ENCODE measurements around the gene SART1.

SART1 gene

GRCh38 chr11:65978391-65979238 is 17.1 kb downstream of the SART1 start:
- DNase-seq (ENCODE audit: low read depth), result no peak
- TF ChIP-seq CTCF (IDR thresholded peaks at IDR 0.05; ENCODE audit: control insufficient read depth, insufficient read depth, low read depth, low read length, missing control alignments), result no peak
- no peak overlapping the region for H3K4me3 ChIP-seq (ENCODE audit: control insufficient read depth, low read depth, low read length)

GRCh38 chr11:65979261-65979759 is 17.8 kb downstream of the SART1 start:
- no peak for DNase-seq (ENCODE audit: low read depth)
- no peak for TF ChIP-seq CTCF (IDR thresholded peaks at IDR 0.05; ENCODE audit: control insufficient read depth, insufficient read depth, low read depth, low read length, missing control alignments)
- no peak overlapping the region for H3K4me3 ChIP-seq (ENCODE audit: control insufficient read depth, low read depth, low read length)

GRCh38 chr11:65981101-65981740 is 19.7 kb downstream of the SART1 start:
- H3K4me3 ChIP-seq (ENCODE audit: control insufficient read depth, low read depth, low read length), result no peak overlapping the region
- no peak for TF ChIP-seq CTCF (IDR thresholded peaks at IDR 0.05; ENCODE audit: control insufficient read depth, insufficient read depth, low read depth, low read length, missing control alignments)
- DNase-seq (ENCODE audit: low read depth), result no peak

GRCh38 chr11:65981972-65982823 is 20.7 kb downstream of the SART1 start:
- no peak overlapping the region for H3K4me3 ChIP-seq (ENCODE audit: control insufficient read depth, low read depth, low read length)
- TF ChIP-seq CTCF (IDR thresholded peaks at IDR 0.05; ENCODE audit: control insufficient read depth, insufficient read depth, low read depth, low read length, missing control alignments), result no peak

GRCh38 chr11:65982824-65983588 is 21.5 kb downstream of the SART1 start:
- TF ChIP-seq CTCF (IDR thresholded peaks at IDR 0.05; ENCODE audit: control insufficient read depth, insufficient read depth, low read depth, low read length, missing control alignments), result no peak
- no peak overlapping the region for H3K4me3 ChIP-seq (ENCODE audit: control insufficient read depth, low read depth, low read length)
- DNase-seq (ENCODE audit: low read depth), result no peak

More at GRCh38 chr11:65981972-65982823, 20.7 kb downstream of the SART1 start:
- no peak for DNase-seq (ENCODE audit: low read depth)

Measured in AG09309 (cell line).